ENCODE data around the gene MYLK3.

MYLK3 gene

DNA sequence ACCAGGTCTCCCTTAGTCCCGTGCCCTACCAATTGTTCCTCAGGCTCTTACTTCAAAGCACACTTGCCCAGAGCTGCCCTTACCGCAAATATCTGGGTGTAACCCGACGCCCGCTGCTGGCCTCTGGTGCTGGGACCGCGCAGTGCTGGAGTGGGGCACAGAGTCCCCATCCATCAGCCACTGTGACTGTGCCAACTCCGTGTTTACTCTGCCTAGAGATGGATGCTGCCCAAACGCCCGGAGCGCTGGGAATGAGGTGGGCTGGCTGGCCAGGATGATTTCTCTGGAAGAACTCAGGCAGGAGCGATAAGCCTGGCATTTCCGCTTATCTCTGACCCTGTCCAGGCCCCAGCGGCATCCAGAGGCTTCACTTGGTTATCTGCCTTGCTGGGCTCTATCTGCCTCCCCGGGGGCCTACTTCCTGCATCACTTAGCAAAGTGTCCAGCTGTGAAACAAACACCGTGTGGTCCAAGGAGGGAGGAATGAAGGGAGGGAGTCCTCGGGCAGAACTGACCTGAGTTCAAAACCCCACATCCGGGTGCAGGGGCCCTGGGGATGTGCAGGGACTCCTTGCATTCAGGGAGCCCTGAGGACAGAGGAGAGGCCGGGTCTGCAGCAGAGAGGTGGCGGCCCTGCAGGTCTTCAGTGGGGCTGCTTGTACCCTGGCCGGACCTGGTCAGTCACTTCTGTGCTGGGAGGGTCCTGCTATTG lies 9.4 kb upstream of the MYLK3 start:
- Histone ChIP-seq H3K36me3 (ENCODE audit: insufficient read depth) (no peaks in the 10 kb centered on the region), H3K79me2 (ENCODE audit: insufficient read depth, low read depth) (no peaks in the 10 kb centered on the region), H3K9ac (no peak overlapping the region), H3K27ac (no peak overlapping the region), H3K4me1 (ENCODE audit: low read depth, poor library complexity, severe bottlenecking) (no peaks in the 10 kb centered on the region), H3K27me3 (ENCODE audit: insufficient read depth, low read depth) (no peaks in the 10 kb centered on the region), H3K4me2 (no peak overlapping the region), H2AFZ (ENCODE audit: low read depth) (no peak overlapping the region), H3K4me3 (IDR thresholded peaks at IDR 0.05; ENCODE audit: insufficient read depth, low read depth, low read length) (no peak overlapping the region), H4K20me1 (ENCODE audit: insufficient read depth) (no peaks in the 10 kb centered on the region)
- no peak for TF ChIP-seq CTCF (conservative IDR thresholded peaks at IDR 0.05; ENCODE audit: low read depth, low read length)

- H3K27ac ChIP-seq: no peak overlapping the region
- H3K4me3 ChIP-seq (IDR thresholded peaks at IDR 0.05; ENCODE audit: insufficient read depth, low read depth, low read length): no peak overlapping the region
- H3K36me3 ChIP-seq (ENCODE audit: insufficient read depth): no peaks in the 10 kb centered on the region
- H3K4me1 ChIP-seq (ENCODE audit: low read depth, poor library complexity, severe bottlenecking): no peaks in the 10 kb centered on the region
- no peaks in the 10 kb centered on the region for H3K27me3 ChIP-seq (ENCODE audit: insufficient read depth, low read depth)
- no peak overlapping the region for H3K9ac ChIP-seq
- H3K4me2 ChIP-seq: no peak overlapping the region
- no peaks in the 10 kb centered on the region for H4K20me1 ChIP-seq (ENCODE audit: insufficient read depth)
- no peaks in the 10 kb centered on the region for H3K79me2 ChIP-seq (ENCODE audit: insufficient read depth, low read depth)
- TF ChIP-seq CTCF (conservative IDR thresholded peaks at IDR 0.05; ENCODE audit: low read depth, low read length): no peak
- H2AFZ ChIP-seq (ENCODE audit: low read depth): no peak overlapping the region
Measured at GRCh38 chr16:46756772-46757171, 8.6 kb upstream of the MYLK3 start.

DNA sequence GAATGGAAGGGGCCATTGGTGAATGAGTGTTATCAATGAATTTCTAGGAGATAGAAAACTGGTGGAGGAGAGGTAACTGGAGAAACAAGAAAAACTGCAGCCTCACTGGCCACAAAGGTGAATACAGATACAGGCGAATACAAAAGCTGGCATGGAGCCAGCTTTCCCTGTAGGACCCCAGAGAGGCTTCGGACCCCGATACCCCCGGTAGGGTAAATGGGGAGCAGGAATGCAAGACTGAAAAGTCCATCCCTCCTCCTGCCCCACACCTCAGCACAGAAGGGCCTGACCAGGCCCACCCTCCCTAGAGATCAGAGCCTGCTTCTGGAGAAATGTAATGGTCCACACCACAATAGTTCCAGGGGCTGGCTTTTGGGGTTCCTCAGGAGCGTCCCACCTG lies 4.9 kb upstream of the MYLK3 start:
- no peaks in the 10 kb centered on the region for H3K27me3 ChIP-seq (ENCODE audit: insufficient read depth, low read depth)
- H3K27ac ChIP-seq: no peak overlapping the region
- H3K4me1 ChIP-seq (ENCODE audit: low read depth, poor library complexity, severe bottlenecking): no peaks in the 10 kb centered on the region
- H3K4me3 ChIP-seq (IDR thresholded peaks at IDR 0.05; ENCODE audit: insufficient read depth, low read depth, low read length): no peak overlapping the region
- no peaks in the 10 kb centered on the region for H3K79me2 ChIP-seq (ENCODE audit: insufficient read depth, low read depth)
- no peak for TF ChIP-seq CTCF (conservative IDR thresholded peaks at IDR 0.05; ENCODE audit: low read depth, low read length)
- no peaks in the 10 kb centered on the region for H3K36me3 ChIP-seq (ENCODE audit: insufficient read depth)
- no peak overlapping the region for H2AFZ ChIP-seq (ENCODE audit: low read depth)
- no peaks in the 10 kb centered on the region for H4K20me1 ChIP-seq (ENCODE audit: insufficient read depth)
- no peak overlapping the region for H3K9ac ChIP-seq
- no peak overlapping the region for H3K4me2 ChIP-seq

- Histone ChIP-seq H2AFZ (ENCODE audit: low read depth) (no peak overlapping the region), H3K4me1 (ENCODE audit: low read depth, poor library complexity, severe bottlenecking) (no peaks in the 10 kb centered on the region), H4K20me1 (ENCODE audit: insufficient read depth) (no peaks in the 10 kb centered on the region), H3K4me3 (IDR thresholded peaks at IDR 0.05; ENCODE audit: insufficient read depth, low read depth, low read length) (no peak overlapping the region), H3K27me3 (ENCODE audit: insufficient read depth, low read depth) (no peaks in the 10 kb centered on the region), H3K36me3 (ENCODE audit: insufficient read depth) (no peaks in the 10 kb centered on the region), H3K79me2 (ENCODE audit: insufficient read depth, low read depth) (no peaks in the 10 kb centered on the region), H3K4me2 (no peak overlapping the region), H3K9ac (no peak overlapping the region), H3K27ac (no peak overlapping the region)
- no peak for TF ChIP-seq CTCF (conservative IDR thresholded peaks at IDR 0.05; ENCODE audit: low read depth, low read length)
Measured at GRCh38 chr16:46751381-46751780, 3.2 kb upstream of the MYLK3 start.
